Endothelial cell of umbilical vein (primary cell): Measurements from ENCODE around the gene LRCOL1. TPM values are rescaled to one million over a fixed set of nuclear protein-coding genes. Genes with fewer than 3 reads are reported as not detected.

Experiments used
- BruUV-seq: library from RNA; stranded (reverse); fragments of 400-500 nt; replicated peaks from 2 replicates; lab custom pipeline; 2021; lab: Mats Ljungman, UMichigan
- CTCF ChIA-PET: fragments of 300-600, 350-600 bp; sonication (Branson Sonifier 250); formaldehyde crosslinking; loops from one replicate; lab custom pipeline; 2021; ENCODE audit warnings: antibody characterized with exemption, inconsistent platforms; lab: Charles Lee
- POLR2A ChIA-PET: fragments of 300-600, 350-600 bp; sonication (Branson Sonifier 250); formaldehyde crosslinking; loops from one replicate; lab custom pipeline; 2021; ENCODE audit warnings: antibody characterized with exemption, inconsistent platforms; lab: Charles Lee
- DNase-seq: peaks from one replicate; pipeline ENCODE4 v3.0.0-alpha.2; 2011; ENCODE audit warnings: low read depth, low spot score
- FAIRE-seq: peaks from 2 replicates; lab custom pipeline; 2011; peaks lifted over from hg19 to GRCh38; lab: Jason Lieb, UNC
- H2AFZ ChIP-seq: 2 replicates; pipeline ENCODE4 v1.6.0; 2012; ENCODE audit warnings: low read depth, low read length, control low read depth, inconsistent platforms
- H3K27ac ChIP-seq: 2 replicates; pipeline ENCODE4 v1.5.1; 2011; ENCODE audit warnings: low read depth, mild to moderate bottlenecking, control low read depth, low read length, moderate library complexity; ENCODE audit not compliant: insufficient read depth
- H3K27me3 ChIP-seq, 2 experiments: 2 replicates each; pipeline versions ENCODE4 v1.6.0 to v1.6.1; 2011; ENCODE audit warnings: low read length in 2 of 2, mixed read lengths in 1 of 2; ENCODE audit not compliant: control insufficient read depth in 2 of 2, insufficient read depth in 2 of 2
- H3K36me3 ChIP-seq, 2 experiments: 2 replicates in 1 of 2; 3 replicates in 1 of 2; pipeline ENCODE4 v1.5.1; 2011; ENCODE audit warnings: low read length in 2 of 2, mild to moderate bottlenecking in 1 of 2, moderate library complexity in 1 of 2; ENCODE audit not compliant: control insufficient read depth in 2 of 2, insufficient read depth in 2 of 2; ENCODE audit errors: extremely low read depth in 1 of 2
- H3K4me1 ChIP-seq: 3 replicates; pipeline ENCODE4 v1.5.1; 2011; ENCODE audit warnings: mild to moderate bottlenecking, low read length; ENCODE audit not compliant: control insufficient read depth, insufficient read depth; ENCODE audit errors: extremely low read depth
- H3K4me2 ChIP-seq: 2 replicates; pipeline ENCODE4 v1.6.1; 2011; ENCODE audit warnings: low read length, control low read depth, mixed read lengths; ENCODE audit not compliant: insufficient read depth
- H3K4me3 ChIP-seq, 3 experiments: fragments of 200-600 bp in 1 of 3; sonication (generic), shearing (Covaris generic) in 1 of 3; replicated peaks in 1 of 3; 2 replicates each; pipeline ENCODE4 v1.5.1; 2011 to 2016; ENCODE audit warnings: control low read depth in 3 of 3, low read length in 3 of 3, mild to moderate bottlenecking in 2 of 3, inconsistent platforms in 1 of 3, low read depth in 1 of 3, moderate library complexity in 1 of 3; ENCODE audit not compliant: insufficient read depth in 1 of 3
- H3K79me2 ChIP-seq: 2 replicates; pipeline ENCODE4 v1.6.0; 2012; ENCODE audit warnings: low read length, inconsistent platforms; ENCODE audit not compliant: control insufficient read depth, insufficient read depth
- H3K9ac ChIP-seq: replicated peaks from 2 replicates; pipeline ENCODE3; 2011; ENCODE audit warnings: low read length, control low read depth; ENCODE audit not compliant: insufficient read depth; ENCODE audit errors: extremely low read depth
- H3K9me1 ChIP-seq: replicated peaks from 3 replicates; pipeline ENCODE4 v1.6.0; 2011; ENCODE audit warnings: mild to moderate bottlenecking, low read length; ENCODE audit not compliant: control insufficient read depth, insufficient read depth; ENCODE audit errors: extremely low read depth
- H3K9me3 ChIP-seq: replicated peaks from 2 replicates; pipeline ENCODE4 v1.5.1; 2012; ENCODE audit warnings: low read length, inconsistent platforms; ENCODE audit not compliant: control insufficient read depth, insufficient read depth
- H4K20me1 ChIP-seq: replicated peaks from 2 replicates; pipeline ENCODE3; 2011; ENCODE audit warnings: mild to moderate bottlenecking, low read length; ENCODE audit not compliant: control insufficient read depth, insufficient read depth; ENCODE audit errors: extremely low read depth
- EZH2 ChIP-seq: IDR thresholded peaks from 2 replicates; pipeline ENCODE4 v1.6.1; 2012; ENCODE audit warnings: borderline replicate concordance, low read depth, mild to moderate bottlenecking, moderate library complexity, low read length, inconsistent platforms; ENCODE audit not compliant: severe bottlenecking
- FOS ChIP-seq: IDR thresholded peaks from 2 replicates; pipeline ENCODE4 v1.6.1; 2011; ENCODE audit warnings: mild to moderate bottlenecking, low read length, moderate library complexity, borderline replicate concordance; ENCODE audit not compliant: insufficient read depth
- GATA2 ChIP-seq: IDR thresholded peaks from 2 replicates; pipeline ENCODE4 v1.7.0; 2011; ENCODE audit warnings: low read depth, mild to moderate bottlenecking, moderate library complexity, mixed read lengths, low read length; ENCODE audit not compliant: insufficient read length, insufficient read depth
- JUN ChIP-seq: IDR thresholded peaks from 2 replicates; pipeline ENCODE4 v1.6.1; 2011; ENCODE audit warnings: borderline replicate concordance, low read depth; ENCODE audit not compliant: insufficient read length, insufficient read depth
- MAX ChIP-seq: IDR thresholded peaks from 2 replicates; pipeline ENCODE4 v1.6.1; 2011; ENCODE audit not compliant: insufficient read depth, insufficient read length
- MYC ChIP-seq: IDR thresholded peaks from one replicate; pipeline ENCODE4 v1.6.1; 2011; ENCODE audit warnings: mild to moderate bottlenecking, low read depth, low read length
- POLR2A ChIP-seq: IDR thresholded peaks from 2 replicates; pipeline ENCODE4 v1.6.1; 2012; ENCODE audit warnings: low read depth, mild to moderate bottlenecking, control low read depth, low read length
- POLR2AphosphoS5 ChIP-seq: IDR thresholded peaks from 2 replicates; pipeline ENCODE4 v1.6.1; 2012; ENCODE audit warnings: low read depth, mild to moderate bottlenecking, control low read depth, low read length, moderate library complexity; ENCODE audit not compliant: insufficient read depth
- dilution Hi-C: fragments of 300-500 bp; cut with MboI; formaldehyde crosslinking; loops from one replicate; pipeline ENCODE4 v1.15.0; 2019; ENCODE audit warnings: low sequenced_read_pairs; ENCODE audit not compliant: extremely low pct_ligation_motif_present
- intact Hi-C: fragments of 100-400 bp; cut with micrococcal nuclease; formaldehyde crosslinking; loops from one replicate; pipeline ENCODE4 v1.10.0; 2022
- polyA plus RNA-seq, 4 experiments: library from polyadenylated mRNA; depleted of rRNA in 3 of 4; stranded (reverse) in 3 of 4; unstranded in 1 of 4; fragments of >200 nt; gene quantifications; 2 replicates each; pipeline versions ENCODE4 v1.2.1 to v1.2.3, GENCODE V29; 2011 to 2012; ENCODE audit warnings: missing spikeins in 1 of 4
- total RNA-seq: library from RNA; stranded (reverse); gene quantifications from 2 replicates; pipeline ENCODE4 v1.2.3, GENCODE V29; 2021
- TF ChIP-seq, protein P1 (sequence below), 2 donors: IDR thresholded peaks; 1 replicate in 1 of 2; 2 replicates in 1 of 2; pipeline ENCODE4 v1.5.1; 2011; ENCODE audit warnings: low read length in 2 of 2, mild to moderate bottlenecking in 2 of 2, moderate library complexity in 2 of 2, control low read depth in 1 of 2, inconsistent platforms in 1 of 2, low read depth in 1 of 2; ENCODE audit not compliant: insufficient read depth in 1 of 2; ENCODE audit errors: extremely low read depth in 1 of 2

LRCOL1 gene
- total and polyA plus RNA-seq, 2 donors (not counting 3 experiments of a cell fraction or from before 2014, with no cell fraction given), result 1.2 to 1.5 TPM

GRCh38 chr12:132611620-132612019, 1.2 kb upstream of the LRCOL1 start:
- no peak for DNase-seq
- H3K9me1 ChIP-seq, result no peaks in the 10 kb centered on the region
- TF ChIP-seq FOS (no peak), GATA2 (no peak), EZH2 (no peak), POLR2AphosphoS5 (no peak), JUN (no peak), MAX (no peak)
- H3K4me2 ChIP-seq, result no peak overlapping the region
- H2AFZ ChIP-seq, result no peak overlapping the region
- dilution Hi-C loops, result no loop called here
- no TSS peak for BruUV-seq
- no peaks in the 10 kb centered on the region for H3K4me1 ChIP-seq
- POLR2A ChIA-PET, result no interaction called here
- H3K9me3 ChIP-seq, result no peaks in the 10 kb centered on the region
- CTCF ChIA-PET, result interaction anchor here (0.8 to 7.6 kb wide), 4 partner anchors 10 to 196 kb away, joined by 3 to 102 read pairs (median 7); no protein-coding TSS in a partner anchor
- intact Hi-C loops, result no loop called here
- no peaks in the 10 kb centered on the region for H3K79me2 ChIP-seq
- H4K20me1 ChIP-seq, result no peaks in the 10 kb centered on the region
- FAIRE-seq, result no peak
- peaks cover 11 to 18% of the 10 kb centered on the region in 2 experiments for H3K27me3 ChIP-seq
- no peaks in the 10 kb centered on the region for H3K36me3 ChIP-seq
- no peak overlapping the region for H3K9ac ChIP-seq
- no peak overlapping the region for H3K27ac ChIP-seq
- no peak overlapping the region for H3K4me3 ChIP-seq

DNA sequence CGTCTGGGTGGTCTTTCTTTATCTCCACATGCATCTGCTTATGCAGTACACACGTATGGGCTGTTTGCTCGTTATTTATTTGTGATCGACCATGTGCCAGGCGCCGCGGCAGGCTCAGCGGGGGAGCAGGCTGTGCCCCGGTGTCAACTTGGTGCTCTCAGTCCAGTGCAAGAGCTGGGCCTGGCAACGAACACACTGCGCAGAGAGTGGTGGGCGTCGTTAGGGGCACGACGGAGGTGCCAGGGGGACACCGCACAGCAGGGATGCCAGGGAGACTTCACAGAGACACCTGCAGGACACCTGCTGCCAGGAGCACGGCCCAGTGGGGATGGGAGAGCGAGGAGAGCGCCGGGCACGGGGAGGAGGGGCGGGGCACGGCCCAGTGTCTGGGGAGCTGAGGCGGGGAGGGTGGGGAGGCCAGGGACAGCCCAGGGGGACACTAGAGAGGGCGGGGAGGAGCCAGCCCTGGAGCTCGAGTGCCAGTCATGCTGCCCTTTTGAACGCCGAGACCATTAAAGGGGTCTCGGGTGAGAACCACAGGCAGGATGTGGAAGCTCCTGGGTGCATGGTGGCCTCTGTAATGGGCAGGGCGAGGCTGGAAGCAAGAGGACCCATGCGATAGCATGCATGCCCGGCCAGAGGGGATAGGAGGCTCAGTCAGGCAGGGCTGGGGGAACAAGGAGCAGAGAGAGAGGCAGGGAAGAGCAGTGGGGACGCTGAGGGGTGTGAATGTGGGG, 652 bp upstream of the LRCOL1 start:
- TF ChIP-seq JUN, result no peak
- TF ChIP-seq MYC, result no peak
- TF ChIP-seq POLR2A, result no peak
- TF ChIP-seq EZH2, result no peak
- TF ChIP-seq POLR2AphosphoS5, result no peak
- no peak for TF ChIP-seq MAX
- no peak for TF ChIP-seq FOS
- TF ChIP-seq, protein P1, sequence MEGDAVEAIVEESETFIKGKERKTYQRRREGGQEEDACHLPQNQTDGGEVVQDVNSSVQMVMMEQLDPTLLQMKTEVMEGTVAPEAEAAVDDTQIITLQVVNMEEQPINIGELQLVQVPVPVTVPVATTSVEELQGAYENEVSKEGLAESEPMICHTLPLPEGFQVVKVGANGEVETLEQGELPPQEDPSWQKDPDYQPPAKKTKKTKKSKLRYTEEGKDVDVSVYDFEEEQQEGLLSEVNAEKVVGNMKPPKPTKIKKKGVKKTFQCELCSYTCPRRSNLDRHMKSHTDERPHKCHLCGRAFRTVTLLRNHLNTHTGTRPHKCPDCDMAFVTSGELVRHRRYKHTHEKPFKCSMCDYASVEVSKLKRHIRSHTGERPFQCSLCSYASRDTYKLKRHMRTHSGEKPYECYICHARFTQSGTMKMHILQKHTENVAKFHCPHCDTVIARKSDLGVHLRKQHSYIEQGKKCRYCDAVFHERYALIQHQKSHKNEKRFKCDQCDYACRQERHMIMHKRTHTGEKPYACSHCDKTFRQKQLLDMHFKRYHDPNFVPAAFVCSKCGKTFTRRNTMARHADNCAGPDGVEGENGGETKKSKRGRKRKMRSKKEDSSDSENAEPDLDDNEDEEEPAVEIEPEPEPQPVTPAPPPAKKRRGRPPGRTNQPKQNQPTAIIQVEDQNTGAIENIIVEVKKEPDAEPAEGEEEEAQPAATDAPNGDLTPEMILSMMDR (IDR thresholded peaks at IDR 0.05; ENCODE audit: extremely low read depth in 1 of 2, insufficient read depth in 1 of 2, low read depth in 1 of 2, low read length in 2 of 2), result no peak
- TF ChIP-seq GATA2, result no peak
- CTCF ChIA-PET, result interaction anchor here (0.6 to 7.6 kb wide), 6 partner anchors 7 to 50 kb away, joined by 3 to 102 read pairs (median 6); no protein-coding TSS in a partner anchor
- H3K79me2 ChIP-seq, result no peaks in the 10 kb centered on the region
- no peak overlapping the region for H2AFZ ChIP-seq
- H4K20me1 ChIP-seq, result no peaks in the 10 kb centered on the region
- no peaks in the 10 kb centered on the region for H3K9me3 ChIP-seq
- POLR2A ChIA-PET, result no interaction called here
- no peak for FAIRE-seq
- H3K36me3 ChIP-seq, result no peaks in the 10 kb centered on the region
- no peaks in the 10 kb centered on the region for H3K4me1 ChIP-seq
- H3K27ac ChIP-seq, result no peak overlapping the region
- dilution Hi-C loops, result no loop called here
- H3K9ac ChIP-seq, result no peak overlapping the region
- peaks cover 11 to 13% of the 10 kb centered on the region in 2 experiments for H3K27me3 ChIP-seq
- intact Hi-C loops, result no loop called here
- no peak overlapping the region for H3K4me2 ChIP-seq
- no TSS peak for BruUV-seq
- no peak for DNase-seq
- H3K4me3 ChIP-seq, result no peak overlapping the region
- no peaks in the 10 kb centered on the region for H3K9me1 ChIP-seq
